ENCODE data around the gene PPP1R13L. TPM values are rescaled to one million over a fixed set of nuclear protein-coding genes. Genes with fewer than 3 reads are reported as not detected.

Gene PPP1R13L
- total RNA-seq, 1 experiment from 2014 or later, result 27.5 TPM

- peak; percentile 33; the same call in 1 of the 2 replicates for TF ChIP-seq CTCF (IDR thresholded peaks at IDR 0.05)
- no peak for TF ChIP-seq ELF4 (CRISPR knock-in tag; IDR thresholded peaks at IDR 0.05; ENCODE audit: low read depth)
Measured at GRCh38 chr19:45428384-45429231, 23.7 kb upstream of the PPP1R13L start (continued).

- H3K4me3 Mint-ChIP-seq, result peak overlapping the region; percentile 93
- H3K4me1 Mint-ChIP-seq, result peaks cover 21% of the 10 kb centered on the region
- TF ChIP-seq ELF4 (CRISPR knock-in tag; IDR thresholded peaks at IDR 0.05; ENCODE audit: low read depth) (no peak), ZNF232 (CRISPR knock-in tag; IDR thresholded peaks at IDR 0.05) (no peak), GRHL2 (CRISPR knock-in tag; IDR thresholded peaks at IDR 0.05; ENCODE audit: insufficient replicate concordance, severe bottlenecking) (no peak), ZNF121 (CRISPR knock-in tag; IDR thresholded peaks at IDR 0.05) (no peak), ETV6 (CRISPR knock-in tag; IDR thresholded peaks at IDR 0.05) (peak; percentile 52; the same call in 1 of the 2 replicates), FOXK1 (CRISPR knock-in tag; IDR thresholded peaks at IDR 0.05) (no peak), SP1 (CRISPR knock-in tag; conservative IDR thresholded peaks at IDR 0.05) (no peak)
- no peaks in the 10 kb centered on the region for H3K9me3 Mint-ChIP-seq
- ChIA-PET POLR2A (interaction anchor here (0.6 to 1.0 kb wide), 5 partner anchors 15 to 253 kb away, joined by 3 to 5 read pairs (median 4); no protein-coding TSS in a partner anchor), CTCF (interaction anchor here (0.7 to 3.0 kb wide), 8 partner anchors 15 to 346 kb away, joined by 3 to 30 read pairs (median 5); no protein-coding TSS in a partner anchor)
- peak overlapping the region; percentile 99 for H3K27ac Mint-ChIP-seq
- peak; percentile 60 for DNase-seq (ENCODE audit: low spot score)
- peak; percentile 17 for ATAC-seq
- H3K27me3 Mint-ChIP-seq (ENCODE audit: low read depth), result no peaks in the 10 kb centered on the region
- H3K36me3 Mint-ChIP-seq, result peaks cover 3% of the 10 kb centered on the region; the same call in 1 of the 2 replicates
Measured at GRCh38 chr19:45424191-45425058, 19.6 kb upstream of the PPP1R13L start.

GRCh38 chr19:45423589-45424190 is 18.8 kb upstream of the PPP1R13L start, which contains the start of gene ERCC1:
Gene ERCC1, minus strand, starts transcription at chr19:45423917. Its CDS starts 543 bp downstream, at chr19:45423374.
- ATAC-seq (peak; percentile 90), DNase-seq (ENCODE audit: low spot score) (peak; percentile 100)
- H3K36me3 Mint-ChIP-seq, result peaks cover 3% of the 10 kb centered on the region; the same call in 1 of the 2 replicates
- no peaks in the 10 kb centered on the region for H3K9me3 Mint-ChIP-seq
- ChIA-PET POLR2A (interaction anchor here (0.6 to 1.0 kb wide), 2 partner anchors 16 to 101 kb away, joined by 4 read pairs; no protein-coding TSS in a partner anchor), CTCF (interaction anchor here (0.7 to 3.0 kb wide), 11 partner anchors 16 to 258 kb away, joined by 3 to 30 read pairs (median 6); partner anchors contain the start of gene PPP1R13L)
- peaks cover 21% of the 10 kb centered on the region for H3K4me1 Mint-ChIP-seq
- peak within 1 kb of the TSS; percentile 93 for H3K4me3 Mint-ChIP-seq
- H3K27me3 Mint-ChIP-seq (ENCODE audit: low read depth), result no peaks in the 10 kb centered on the region
- peak within 1 kb of the TSS; percentile 99 for H3K27ac Mint-ChIP-seq
- TF ChIP-seq NFE2L1 (CRISPR knock-in tag; IDR thresholded peaks at IDR 0.05) (peak; percentile 24; the same call in 1 of the 2 replicates), ARID4B (CRISPR knock-in tag; IDR thresholded peaks at IDR 0.05; ENCODE audit: borderline replicate concordance) (0 out of 2 replicates have a peak, but pooled peaks have one; percentile 36), TEAD4 (CRISPR knock-in tag; IDR thresholded peaks at IDR 0.05) (no peak), GABPB1 (CRISPR knock-in tag; IDR thresholded peaks at IDR 0.05) (peak; percentile 82), MYBL2 (CRISPR knock-in tag; IDR thresholded peaks at IDR 0.05) (peak; percentile 59; the same call in 1 of the 2 replicates), NFYB (CRISPR knock-in tag; conservative IDR thresholded peaks at IDR 0.05; ENCODE audit: low read depth) (peak; percentile 85), ZBTB43 (CRISPR knock-in tag; IDR thresholded peaks at IDR 0.05) (peak; percentile 66; the same call in 1 of the 2 replicates), ZNF671 (CRISPR knock-in tag; IDR thresholded peaks at IDR 0.05) (no peak), FOXP1 (CRISPR knock-in tag; IDR thresholded peaks at IDR 0.05; ENCODE audit: borderline replicate concordance) (peak; percentile 92; the same call in 1 of the 2 replicates), SP1 (CRISPR knock-in tag; conservative IDR thresholded peaks at IDR 0.05) (peak; percentile 85)

All from WTC11 (cell line).